Measurements from ENCODE around the gene NSUN7. TPM values are rescaled to one million over a fixed set of nuclear protein-coding genes. Genes with fewer than 3 reads are reported as not detected.

NSUN7 gene
- total and polyA plus RNA-seq, 2 of the 13 experiments (the other 11 are each of a cell fraction or from before 2014, with no cell fraction given) = 0.05 TPM; not detected in 1

- no peak for FAIRE-seq
- in situ Hi-C loops (cut with HindIII; ENCODE audit: extremely low pct_ligation_motif_present, low pct_unique_long_range_greater_than_20kb) = no loop called here
- H4K20me1 ChIP-seq (ENCODE audit: insufficient read depth, low read length) = no peaks in the 10 kb centered on the region
- ATAC-seq = no peak
- H3K79me2 ChIP-seq (ENCODE audit: insufficient read depth, low read length) = no peaks in the 10 kb centered on the region
- H2AFZ ChIP-seq (ENCODE audit: low read length) = no peak overlapping the region
- peaks cover 29% of the 10 kb centered on the region for H3K4me1 ChIP-seq (ENCODE audit: insufficient read depth, low read length)
- H3K9ac ChIP-seq (ENCODE audit: insufficient read depth, low read depth, low read length) = no peak overlapping the region
- WGBS (ENCODE audit: low lambda C conversion rate) = under 1% methylated on average over 3 of the region's 3 CpGs
- H3K36me3 ChIP-seq (replicated peaks in 1 of 2; ENCODE audit: control insufficient read depth in 1 of 2, insufficient read depth in 2 of 2, low read length in 2 of 2) = no peaks in the 10 kb centered on the region
- intact Hi-C loops (cut with micrococcal nuclease; ENCODE audit: unreplicated experiment) = no loop called here
- peak; percentile 45 for DNase-seq (ENCODE audit: low spot score)
- ChIA-PET CTCF (ENCODE audit: low intra/inter-chr PET ratio, low total read pairs) (no interaction called here), POLR2A (no interaction called here)
- H3K4me3 ChIP-seq (replicated peaks in 1 of 3; ENCODE audit: insufficient read depth in 1 of 3, low read depth in 2 of 3, low read length in 3 of 3) = no peak overlapping the region
- H3K9me3 ChIP-seq (ENCODE audit: low read length) = no peaks in the 10 kb centered on the region
- H3K27ac ChIP-seq (ENCODE audit: extremely low read length, insufficient read depth, low read length) = no peak overlapping the region
- no TSS peak for BruUV-seq (replicated peaks)
- H3K4me2 ChIP-seq (ENCODE audit: low read depth, low read length) = no peak overlapping the region
- no peaks in the 10 kb centered on the region; a peak in 2 of 5 replicates for H3K27me3 ChIP-seq (ENCODE audit: control insufficient read depth in 1 of 2, insufficient read depth in 2 of 2, low read length in 2 of 2)
- TF ChIP-seq IRX3 (CRISPR knock-in tag; IDR thresholded peaks at IDR 0.05; ENCODE audit: borderline replicate concordance, low read depth) (no peak), HNF4A (CRISPR knock-in tag; IDR thresholded peaks at IDR 0.05) (peak; percentile 55), PPARG (CRISPR knock-in tag; conservative IDR thresholded peaks at IDR 0.05) (no peak), BCLAF1 (IDR thresholded peaks at IDR 0.05) (no peak), ZNF253 (CRISPR knock-in tag; IDR thresholded peaks at IDR 0.05; ENCODE audit: borderline replicate concordance) (no peak), TAF1 (CRISPR knock-in tag; IDR thresholded peaks at IDR 0.05) (no peak), KLF13 (CRISPR knock-in tag; IDR thresholded peaks at IDR 0.05) (no peak), ARNTL (CRISPR knock-in tag; IDR thresholded peaks at IDR 0.05) (no peak), ELF1 (CRISPR knock-in tag; IDR thresholded peaks at IDR 0.05) (no peak), ZNF24 (IDR thresholded peaks at IDR 0.05) (no peak), ZNF703 (CRISPR knock-in tag; IDR thresholded peaks at IDR 0.05; ENCODE audit: borderline replicate concordance) (no peak), SOX6 (IDR thresholded peaks at IDR 0.05) (no peak), SOX6 (CRISPR knock-in tag; IDR thresholded peaks at IDR 0.05) (peak; percentile 19; the same call in 1 of the 2 replicates), PHF21A (CRISPR knock-in tag; IDR thresholded peaks at IDR 0.05) (no peak), TIGD3 (CRISPR knock-in tag; IDR thresholded peaks at IDR 0.05; ENCODE audit: borderline replicate concordance) (no peak), ZNF766 (CRISPR knock-in tag; IDR thresholded peaks at IDR 0.05; ENCODE audit: borderline replicate concordance) (no peak), ZBTB49 (CRISPR knock-in tag; IDR thresholded peaks at IDR 0.05; ENCODE audit: borderline replicate concordance) (no peak), MIXL1 (CRISPR knock-in tag; IDR thresholded peaks at IDR 0.05) (no peak), JDP2 (CRISPR knock-in tag; IDR thresholded peaks at IDR 0.05; ENCODE audit: borderline replicate concordance) (no peak), NPAS2 (CRISPR knock-in tag; IDR thresholded peaks at IDR 0.05; ENCODE audit: borderline replicate concordance) (no peak), ZNF614 (CRISPR knock-in tag; IDR thresholded peaks at IDR 0.05; ENCODE audit: borderline replicate concordance) (no peak), FLYWCH1 (CRISPR knock-in tag; IDR thresholded peaks at IDR 0.05) (no peak)
Measured at GRCh38 chr4:40728333-40728732, 21.4 kb upstream of the NSUN7 start.

Data from HepG2 (cell line).